IPS-NIHi7 (cell line): Measurements from ENCODE around the gene SPACA4.
"Not testable (repeated sequence)": the region's sequence is repeated elsewhere in the genome, so short reads cannot be mapped to it uniquely, and the experiment has no call there.

Experiments used
- DNase-seq: peaks from one replicate; pipeline ENCODE4 v3.0.0; 2012; ENCODE audit warnings: mixed read lengths; ENCODE audit errors: extremely low spot score

SPACA4 gene, protein sequence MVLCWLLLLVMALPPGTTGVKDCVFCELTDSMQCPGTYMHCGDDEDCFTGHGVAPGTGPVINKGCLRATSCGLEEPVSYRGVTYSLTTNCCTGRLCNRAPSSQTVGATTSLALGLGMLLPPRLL

GRCh38 chr19:48606463-48607358, at the start of gene SPACA4:
Gene SPACA4 (plus strand): TSS chr19:48606742. CDS start chr19:48606979, 237 bp downstream.
- DNase-seq, result no peak

GRCh38 chr19:48556825-48557224, 49.7 kb upstream of the SPACA4 start:
- DNase-seq, result no peak

- DNase-seq, result peak; percentile 80
These were observed 48.4 kb upstream of the SPACA4 start for GRCh38 chr19:48558018-48558684.

DNA sequence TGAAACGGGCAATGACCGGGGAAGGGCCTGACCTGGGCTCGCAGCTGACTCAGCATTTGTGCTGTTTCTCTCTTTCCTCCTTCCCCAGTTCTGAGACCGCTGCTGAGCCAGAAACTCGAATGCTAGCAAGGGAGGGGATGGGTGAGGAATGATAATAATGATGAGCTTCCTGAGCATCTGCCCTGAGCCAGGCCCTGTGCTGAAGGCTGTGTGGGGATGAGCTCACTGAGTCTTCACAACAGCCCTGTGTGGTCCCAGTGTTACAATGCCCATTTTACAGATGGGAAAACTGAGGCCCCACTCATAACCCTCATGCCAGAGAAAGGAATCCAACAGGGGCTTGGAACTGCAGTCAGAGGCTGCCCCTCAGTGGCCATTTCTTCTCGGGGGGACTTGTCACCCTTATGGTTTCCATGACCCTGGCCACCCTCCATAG, 46.4 kb upstream of the SPACA4 start:
- no peak for DNase-seq

DNA sequence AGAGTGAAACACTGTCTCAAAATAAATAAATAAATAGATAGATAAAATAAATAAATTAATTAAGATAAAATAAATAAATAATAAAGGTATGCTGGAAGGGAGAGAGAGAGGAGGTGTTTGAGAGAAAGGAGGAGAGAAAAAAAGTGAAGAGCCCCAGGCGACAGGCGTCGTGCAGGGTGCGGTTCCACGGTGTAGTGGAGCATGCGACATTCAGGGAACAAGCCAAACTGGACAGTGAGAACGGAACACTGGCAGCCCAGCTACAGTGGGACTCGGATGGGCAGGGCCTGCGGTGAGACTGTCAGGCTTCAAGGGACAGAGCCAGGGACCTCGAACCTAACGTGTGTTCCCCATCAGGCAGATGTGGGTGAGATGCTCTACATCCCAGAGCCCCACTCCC, 45.1 kb upstream of the SPACA4 start:
- no peak for DNase-seq

DNA sequence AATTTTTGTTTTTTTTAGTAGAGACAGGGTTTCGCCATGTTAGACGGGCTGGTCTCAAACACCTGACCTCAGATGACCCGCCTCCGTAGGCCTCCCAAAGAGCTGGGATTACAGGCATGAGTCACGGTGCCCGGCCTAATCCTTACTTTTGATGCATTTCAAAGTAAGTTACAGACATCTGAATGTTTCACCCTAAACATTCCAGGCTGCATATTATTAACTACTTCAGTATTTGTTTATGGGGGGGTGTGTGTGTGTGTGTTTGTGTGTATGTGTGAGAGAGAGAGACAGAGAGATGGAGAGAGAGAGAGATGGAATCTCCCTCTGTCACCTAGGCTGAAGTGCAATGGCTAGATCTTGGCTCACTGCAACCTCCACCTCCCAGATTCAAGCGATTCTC, 41.5 kb upstream of the SPACA4 start:
- no peak for DNase-seq

DNA sequence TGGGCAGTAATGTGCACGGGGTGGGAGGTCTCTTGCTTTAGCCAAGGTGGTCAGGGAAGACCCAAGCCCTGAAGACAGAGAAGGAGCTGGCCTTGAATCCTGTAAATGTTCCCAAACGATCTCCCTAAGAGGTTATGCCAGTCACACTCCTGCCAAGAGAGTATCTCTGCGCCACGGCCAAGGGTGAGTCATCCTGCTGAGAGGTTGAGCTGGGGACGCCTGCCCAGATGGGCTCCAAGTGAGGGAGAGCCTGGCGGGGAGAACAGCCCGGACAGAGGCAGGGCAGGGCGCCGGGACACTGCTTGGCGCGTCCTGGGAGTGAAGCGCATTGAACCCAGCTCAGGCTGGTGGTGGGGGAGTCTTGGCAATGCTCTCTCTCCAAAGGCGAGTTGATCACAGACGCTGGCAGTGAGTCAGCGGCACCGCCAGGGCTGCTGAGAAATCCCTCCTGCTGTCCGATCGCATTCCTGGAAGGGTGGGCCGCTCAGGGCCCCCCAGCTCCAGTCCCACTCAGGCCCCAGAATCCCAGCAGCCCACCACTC, 38.1 kb upstream of the SPACA4 start:
- peak; percentile 62 for DNase-seq

DNA sequence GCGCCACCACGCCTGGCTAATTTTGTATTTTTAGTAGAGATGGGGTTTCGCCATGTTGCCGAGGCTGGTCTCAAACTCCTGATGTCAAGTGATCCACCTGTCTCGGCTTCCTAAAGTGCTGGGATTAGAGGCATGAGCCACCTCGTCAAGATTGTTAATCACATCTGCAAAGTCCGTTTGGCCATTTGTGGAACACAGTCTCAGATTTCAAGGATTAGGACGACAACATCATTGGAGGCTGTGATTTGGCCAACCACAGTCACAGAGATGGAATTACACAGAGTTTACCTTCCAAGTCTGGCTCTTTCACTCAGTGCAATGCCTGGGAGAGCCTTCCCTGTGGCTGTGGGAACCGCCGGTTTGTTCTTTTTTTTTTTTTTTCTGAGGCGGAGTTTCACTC, 36.7 kb upstream of the SPACA4 start:
- DNase-seq, result no peak

- no peak for DNase-seq
These were observed 35.0 kb upstream of the SPACA4 start for GRCh38 chr19:48571378-48572162.

GRCh38 chr19:48573163-48573505, 33.4 kb upstream of the SPACA4 start:
- DNase-seq, result no peak

DNA sequence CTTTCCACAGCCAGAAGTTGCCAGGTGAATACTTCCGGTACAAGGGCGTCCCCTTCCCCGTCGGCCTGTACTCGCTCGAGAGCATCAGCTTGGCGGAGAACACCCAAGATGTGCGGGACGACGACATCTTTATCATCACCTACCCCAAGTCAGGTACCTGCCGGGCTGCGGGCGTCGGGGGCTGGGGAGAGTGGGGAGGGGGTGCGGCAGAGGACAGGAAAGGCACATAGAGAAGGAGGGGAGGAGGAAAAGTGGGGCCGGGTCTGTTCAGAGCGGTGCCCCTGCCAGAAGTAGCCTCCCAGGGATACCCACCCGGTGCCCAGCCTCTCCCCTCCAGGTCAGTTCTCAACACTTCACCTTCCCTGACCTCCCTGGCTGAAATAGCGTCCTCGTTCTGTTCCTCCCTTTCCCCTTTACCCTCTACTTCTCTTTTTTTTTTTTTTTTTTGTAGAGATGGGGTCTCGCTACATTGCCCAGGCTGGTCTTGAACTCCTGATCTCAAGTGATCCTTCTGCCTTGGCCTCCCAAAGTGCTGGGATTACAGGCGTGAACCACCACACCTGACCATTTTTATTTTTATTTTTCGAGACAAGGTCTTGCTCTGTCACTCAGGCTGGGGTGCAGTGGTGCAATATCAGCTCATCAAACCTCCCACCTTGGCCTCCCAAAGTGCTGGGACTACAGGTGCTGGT, 30.5 kb upstream of the SPACA4 start:
- peak; percentile 5 for DNase-seq

DNA sequence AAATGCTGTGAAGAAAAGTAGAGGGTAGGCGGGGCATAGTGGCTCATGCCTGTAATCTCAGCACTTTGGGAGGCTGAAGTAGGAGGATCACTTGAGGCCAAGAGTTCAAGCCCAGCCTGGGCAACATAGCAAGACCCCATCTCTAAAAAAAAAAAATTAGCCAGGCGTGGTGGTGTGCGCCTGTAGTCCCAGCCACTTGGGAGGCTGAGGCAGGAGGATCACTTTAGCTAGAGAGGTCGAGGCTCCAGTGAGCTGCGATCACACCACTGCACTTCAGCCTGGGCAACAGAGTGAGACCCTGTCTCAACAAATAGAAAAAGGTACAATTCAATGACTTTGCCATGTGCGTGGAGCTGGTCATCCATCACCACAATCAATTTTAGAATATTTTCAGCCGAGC, 28.6 kb upstream of the SPACA4 start:
- not testable (repeated sequence) for DNase-seq

DNA sequence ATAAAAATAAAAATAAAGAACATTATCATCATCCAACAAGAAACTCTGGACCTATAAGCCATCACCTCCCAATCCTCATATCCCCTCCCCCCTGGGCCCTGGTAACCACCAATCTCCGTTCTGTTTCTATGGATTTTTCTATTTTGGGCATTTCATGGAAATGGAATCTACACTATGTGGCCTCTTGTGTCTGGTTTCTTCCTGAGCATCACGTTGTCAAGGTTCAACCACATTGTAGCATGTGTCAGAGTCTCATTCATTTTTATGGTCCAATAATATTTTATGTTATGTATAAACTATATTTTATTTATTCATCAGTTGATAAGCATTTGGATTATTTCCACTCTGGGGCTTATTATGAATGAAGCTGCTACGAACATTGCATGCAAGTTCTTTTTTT, 27.7 kb upstream of the SPACA4 start:
- DNase-seq, result no peak

- DNase-seq, result no peak
These were observed 24.4 kb upstream of the SPACA4 start for GRCh38 chr19:48582168-48582567.

GRCh38 chr19:48587387-48587786, 19.2 kb upstream of the SPACA4 start:
- no peak for DNase-seq

GRCh38 chr19:48588670-48589401, 17.7 kb upstream of the SPACA4 start:
- peak; percentile 94 for DNase-seq

- no peak for DNase-seq
These were observed 15.5 kb upstream of the SPACA4 start for GRCh38 chr19:48591021-48591420.

- no peak for DNase-seq
These were observed 11.4 kb upstream of the SPACA4 start for GRCh38 chr19:48595171-48595570.

- DNase-seq, result no peak
These were observed 10.7 kb upstream of the SPACA4 start for GRCh38 chr19:48595833-48596232.

- DNase-seq, result no peak
These were observed 10.3 kb upstream of the SPACA4 start for GRCh38 chr19:48596237-48596636.
